MM.1S (cell line): ENCODE results near the gene TSHB.

Experiments used
- DNase-seq: peaks from one replicate; pipeline ENCODE4 v3.0.0-alpha.2; 2015
- H2AFZ ChIP-seq: fragments of 300-600 bp; sonication (generic); 2 replicates; pipeline ENCODE4 v1.6.0; 2016; ENCODE audit warnings: antibody characterized with exemption, low read length
- H3F3A ChIP-seq: fragments of 300-600 bp; sonication (generic); 2 replicates; pipeline ENCODE4 v1.6.1; 2016; ENCODE audit warnings: mild to moderate bottlenecking, antibody characterized with exemption, low read length, moderate library complexity, mixed read lengths; ENCODE audit not compliant: insufficient read depth
- H3K27ac ChIP-seq: fragments of 300-600 bp; sonication (generic); 2 replicates; pipeline ENCODE4 v1.5.1; 2016; ENCODE audit warnings: mild to moderate bottlenecking, low read length
- H3K27me3 ChIP-seq: fragments of 300-600 bp; sonication (generic); replicated peaks from 2 replicates; pipeline ENCODE4 v1.6.0; 2016; ENCODE audit warnings: low read length; ENCODE audit not compliant: insufficient read depth
- H3K36me3 ChIP-seq: fragments of 300-600 bp; sonication (generic); replicated peaks from 2 replicates; pipeline ENCODE4 v1.6.1; 2016; ENCODE audit warnings: mild to moderate bottlenecking, low read length, mixed read lengths; ENCODE audit not compliant: insufficient read depth
- H3K4me1 ChIP-seq: fragments of 300-600 bp; sonication (generic); 2 replicates; pipeline ENCODE4 v1.6.1; 2016; ENCODE audit warnings: low read length, mixed read lengths
- H3K4me2 ChIP-seq: fragments of 300-600 bp; sonication (generic); 2 replicates; pipeline ENCODE4 v1.6.0; 2016; ENCODE audit warnings: low read depth, low read length
- H3K4me3 ChIP-seq: fragments of 300-600 bp; sonication (generic); 2 replicates; pipeline ENCODE4 v1.5.1; 2016; ENCODE audit warnings: low read length, mixed read lengths
- H3K79me2 ChIP-seq: fragments of 300-600 bp; sonication (generic); 2 replicates; pipeline ENCODE4 v1.6.1; 2016; ENCODE audit warnings: mixed run types, low read length, mixed read lengths
- H3K9ac ChIP-seq: fragments of 300-600 bp; sonication (generic); 2 replicates; pipeline ENCODE4 v1.6.1; 2016; ENCODE audit warnings: low read length, mixed read lengths
- H3K9me2 ChIP-seq: fragments of 300-600 bp; sonication (generic); replicated peaks from 2 replicates; pipeline ENCODE4 v1.6.1; 2016; ENCODE audit warnings: mild to moderate bottlenecking, low read length, mixed read lengths; ENCODE audit not compliant: insufficient read depth
- H3K9me3 ChIP-seq: fragments of 300-600 bp; sonication (generic); replicated peaks from 2 replicates; pipeline ENCODE4 v1.6.1; 2016; ENCODE audit warnings: mild to moderate bottlenecking, low read length, mixed read lengths; ENCODE audit not compliant: insufficient read depth
- H4K20me1 ChIP-seq: fragments of 300-600 bp; sonication (generic); 2 replicates; pipeline ENCODE4 v1.6.1; 2016; ENCODE audit warnings: mild to moderate bottlenecking, low read length, moderate library complexity, mixed read lengths; ENCODE audit not compliant: insufficient read depth
- CTCF ChIP-seq: fragments of 300-600 bp; sonication (generic); IDR thresholded peaks from 2 replicates; pipeline ENCODE4 v1.5.1; 2016; ENCODE audit warnings: antibody characterized with exemption, low read length, mixed read lengths
- EZH2 ChIP-seq: fragments of 300-600 bp; sonication (generic); optimal IDR thresholded peaks from 2 replicates; pipeline ENCODE3; 2017; ENCODE audit warnings: low read depth, mild to moderate bottlenecking, antibody characterized with exemption, low read length, mixed read lengths
- EZH2phosphoT487 ChIP-seq: fragments of 300-600 bp; sonication (generic); IDR thresholded peaks from 2 replicates; pipeline ENCODE4 v1.6.1; 2018; ENCODE audit warnings: antibody characterized with exemption, low read length

TSHB gene

GRCh38 chr1:115052454-115053083, 22.9 kb downstream of the TSHB start:
- Histone ChIP-seq H3K9me3 (no peaks in the 10 kb centered on the region), H3K79me2 (no peaks in the 10 kb centered on the region), H4K20me1 (no peaks in the 10 kb centered on the region), H3K4me2 (no peak overlapping the region), H3F3A (no peaks in the 10 kb centered on the region), H2AFZ (no peak overlapping the region), H3K4me1 (no peaks in the 10 kb centered on the region), H3K9ac (no peak overlapping the region), H3K9me2 (no peaks in the 10 kb centered on the region), H3K27ac (no peak overlapping the region), H3K27me3 (no peaks in the 10 kb centered on the region), H3K36me3 (no peaks in the 10 kb centered on the region), H3K4me3 (no peak overlapping the region)
- DNase-seq, result peak; percentile 33
- no peak for TF ChIP-seq EZH2phosphoT487
- TF ChIP-seq CTCF, result peak; percentile 58

- Histone ChIP-seq H4K20me1 (no peaks in the 10 kb centered on the region), H3K9ac (no peak overlapping the region), H3K27ac (no peak overlapping the region), H3K4me2 (no peak overlapping the region), H3K4me3 (no peak overlapping the region), H3F3A (no peaks in the 10 kb centered on the region), H3K9me3 (no peaks in the 10 kb centered on the region), H3K36me3 (no peaks in the 10 kb centered on the region), H3K27me3 (no peaks in the 10 kb centered on the region), H3K79me2 (no peaks in the 10 kb centered on the region), H2AFZ (no peak overlapping the region), H3K4me1 (no peaks in the 10 kb centered on the region), H3K9me2 (no peaks in the 10 kb centered on the region)
- no peak for DNase-seq
- TF ChIP-seq EZH2phosphoT487 (no peak), CTCF (no peak), EZH2 (no peak)
Observed at GRCh38 chr1:115056395-115056798, 26.8 kb downstream of the TSHB start.

DNA sequence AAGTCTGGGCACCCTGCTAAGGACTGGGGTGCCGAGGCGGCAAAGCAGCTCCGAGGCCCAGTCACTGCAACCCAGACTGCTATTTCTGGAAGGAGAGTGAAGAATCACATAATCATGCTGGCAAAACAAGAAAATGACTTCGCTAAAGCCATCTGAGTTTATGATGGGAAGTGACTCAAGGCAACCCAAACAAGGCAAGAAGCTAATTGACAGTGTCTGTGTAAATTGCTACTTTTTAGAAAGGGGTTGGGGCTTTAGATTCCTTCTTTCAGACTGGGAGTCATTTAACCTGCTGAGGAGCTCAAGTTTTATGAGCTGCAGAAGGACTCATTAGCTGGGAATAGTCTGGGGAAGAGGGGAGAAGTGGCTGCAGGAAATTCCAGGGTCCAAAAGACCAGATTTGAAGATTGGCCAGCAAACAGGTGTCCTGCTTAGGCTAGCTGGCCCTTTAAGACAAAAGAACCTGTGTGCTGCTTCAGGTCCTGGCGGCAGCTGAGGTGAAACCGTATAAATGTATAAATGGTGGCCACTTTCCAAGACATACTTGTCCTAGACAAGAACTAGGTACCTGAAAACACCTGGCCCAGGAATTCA, 28.1 kb downstream of the TSHB start:
- Histone ChIP-seq H3K36me3 (no peaks in the 10 kb centered on the region), H3K27me3 (no peaks in the 10 kb centered on the region), H3K9me2 (no peaks in the 10 kb centered on the region), H3K4me3 (no peak overlapping the region), H3K4me2 (no peak overlapping the region), H4K20me1 (no peaks in the 10 kb centered on the region), H2AFZ (no peak overlapping the region), H3F3A (no peaks in the 10 kb centered on the region), H3K79me2 (no peaks in the 10 kb centered on the region), H3K9ac (no peak overlapping the region), H3K27ac (no peak overlapping the region), H3K4me1 (0 out of 2 replicates have a peak, but pooled peaks cover 4% of the 10 kb centered on the region), H3K9me3 (no peaks in the 10 kb centered on the region)
- TF ChIP-seq CTCF, result no peak
- no peak for TF ChIP-seq EZH2
- no peak for TF ChIP-seq EZH2phosphoT487
- DNase-seq, result no peak
